Skeletal muscle cell (primary cell): ENCODE data around the gene TCERG1L.

ENCODE experiments used
- DNase-seq: peaks from one replicate; pipeline ENCODE4 v3.0.0-alpha.2; 2010; ENCODE audit warnings: low read depth
- H3K4me3 ChIP-seq: 2 replicates; pipeline ENCODE4 v1.5.1; 2011; ENCODE audit warnings: low read depth, mild to moderate bottlenecking, control low read depth, low read length, moderate library complexity

Gene TCERG1L

GRCh38 chr10:131071721-131072120, 239.8 kb downstream of the TCERG1L start:
- H3K4me3 ChIP-seq: no peak overlapping the region
- DNase-seq: no peak

GRCh38 chr10:131070856-131071255, 240.7 kb downstream of the TCERG1L start:
- H3K4me3 ChIP-seq: no peak overlapping the region
- no peak for DNase-seq

GRCh38 chr10:131068760-131069159, 242.8 kb downstream of the TCERG1L start:
- DNase-seq: no peak
- no peak overlapping the region for H3K4me3 ChIP-seq

GRCh38 chr10:131068311-131068710, 243.2 kb downstream of the TCERG1L start:
- H3K4me3 ChIP-seq: no peak overlapping the region
- no peak for DNase-seq

- H3K4me3 ChIP-seq: no peak overlapping the region
- DNase-seq: no peak
Measured at GRCh38 chr10:131067690-131068089, 243.8 kb downstream of the TCERG1L start.

GRCh38 chr10:131065673-131066305, 245.7 kb downstream of the TCERG1L start:
- H3K4me3 ChIP-seq: no peak overlapping the region
- DNase-seq: no peak

GRCh38 chr10:131063311-131063710, 248.2 kb downstream of the TCERG1L start:
- no peak for DNase-seq
- no peak overlapping the region for H3K4me3 ChIP-seq

- DNase-seq: no peak
- H3K4me3 ChIP-seq: no peak overlapping the region
Measured at GRCh38 chr10:131062621-131063260, 248.8 kb downstream of the TCERG1L start.

- no peak overlapping the region for H3K4me3 ChIP-seq
- no peak for DNase-seq
Measured at GRCh38 chr10:131061216-131061615, 250.3 kb downstream of the TCERG1L start.

- no peak overlapping the region for H3K4me3 ChIP-seq
- DNase-seq: no peak
Measured at GRCh38 chr10:131059881-131060280, 251.6 kb downstream of the TCERG1L start.

- no peak for DNase-seq
- H3K4me3 ChIP-seq: no peak overlapping the region
Measured at GRCh38 chr10:131058799-131059198, 252.7 kb downstream of the TCERG1L start.

GRCh38 chr10:131056781-131057180, 254.7 kb downstream of the TCERG1L start:
- no peak overlapping the region for H3K4me3 ChIP-seq
- DNase-seq: no peak

GRCh38 chr10:131056091-131056579, 255.4 kb downstream of the TCERG1L start:
- H3K4me3 ChIP-seq: no peak overlapping the region
- DNase-seq: no peak

GRCh38 chr10:131055437-131055836, 256.1 kb downstream of the TCERG1L start:
- DNase-seq: no peak

GRCh38 chr10:131053192-131053591, 258.3 kb downstream of the TCERG1L start:
- no peak for DNase-seq
- no peak overlapping the region for H3K4me3 ChIP-seq

More at GRCh38 chr10:131055437-131055836, 256.1 kb downstream of the TCERG1L start:
- H3K4me3 ChIP-seq: no peak overlapping the region

GRCh38 chr10:131050162-131050766, 261.3 kb downstream of the TCERG1L start:
- H3K4me3 ChIP-seq: no peak overlapping the region
- no peak for DNase-seq

GRCh38 chr10:131049016-131049415, 262.5 kb downstream of the TCERG1L start:
- DNase-seq: no peak

GRCh38 chr10:131048606-131049005, 262.9 kb downstream of the TCERG1L start:
- no peak overlapping the region for H3K4me3 ChIP-seq
- no peak for DNase-seq

More at GRCh38 chr10:131049016-131049415, 262.5 kb downstream of the TCERG1L start:
- no peak overlapping the region for H3K4me3 ChIP-seq

- no peak for DNase-seq
- no peak overlapping the region for H3K4me3 ChIP-seq
Measured at GRCh38 chr10:131047501-131047900, 264.0 kb downstream of the TCERG1L start.

GRCh38 chr10:131046194-131046593, 265.3 kb downstream of the TCERG1L start:
- no peak for DNase-seq
- no peak overlapping the region for H3K4me3 ChIP-seq
